Loucy (cell line): ENCODE measurements around the gene LDB3.

Experiments used
- EZH2phosphoT487 ChIP-seq: fragments of 200-600 bp; IDR thresholded peaks from 2 replicates; pipeline ENCODE4 v1.6.1; 2018; ENCODE audit warnings: antibody characterized with exemption, mild to moderate bottlenecking, moderate library complexity, borderline replicate concordance
- TF ChIP-seq, protein P1 (sequence below): fragments of 200-600 bp; sonication (generic); conservative IDR thresholded peaks from 2 replicates; pipeline ENCODE4 v1.5.1; 2014; ENCODE audit warnings: mild to moderate bottlenecking, antibody characterized with exemption, low read length

DNA sequence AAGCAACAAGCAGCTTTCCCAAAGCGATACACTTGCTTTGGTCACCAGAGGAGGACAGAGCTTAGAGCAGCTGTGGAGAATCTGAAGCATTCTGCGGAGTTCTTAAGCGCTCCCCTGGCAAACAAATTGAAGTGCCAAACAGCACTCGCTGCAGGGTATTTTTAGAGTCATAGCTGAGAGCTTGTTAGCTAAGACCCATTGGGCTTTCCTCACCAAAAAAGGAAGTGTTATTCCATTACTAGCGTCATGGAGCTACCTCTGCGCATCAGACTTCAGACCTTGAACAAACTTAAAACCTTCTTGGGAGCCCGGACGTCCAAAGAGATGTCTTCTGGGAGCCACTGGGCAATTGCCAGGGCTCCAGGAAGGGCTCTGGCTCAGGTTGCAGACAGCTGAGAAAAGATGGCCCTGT lies 65.0 kb downstream of the LDB3 start:
- TF ChIP-seq, protein P1, sequence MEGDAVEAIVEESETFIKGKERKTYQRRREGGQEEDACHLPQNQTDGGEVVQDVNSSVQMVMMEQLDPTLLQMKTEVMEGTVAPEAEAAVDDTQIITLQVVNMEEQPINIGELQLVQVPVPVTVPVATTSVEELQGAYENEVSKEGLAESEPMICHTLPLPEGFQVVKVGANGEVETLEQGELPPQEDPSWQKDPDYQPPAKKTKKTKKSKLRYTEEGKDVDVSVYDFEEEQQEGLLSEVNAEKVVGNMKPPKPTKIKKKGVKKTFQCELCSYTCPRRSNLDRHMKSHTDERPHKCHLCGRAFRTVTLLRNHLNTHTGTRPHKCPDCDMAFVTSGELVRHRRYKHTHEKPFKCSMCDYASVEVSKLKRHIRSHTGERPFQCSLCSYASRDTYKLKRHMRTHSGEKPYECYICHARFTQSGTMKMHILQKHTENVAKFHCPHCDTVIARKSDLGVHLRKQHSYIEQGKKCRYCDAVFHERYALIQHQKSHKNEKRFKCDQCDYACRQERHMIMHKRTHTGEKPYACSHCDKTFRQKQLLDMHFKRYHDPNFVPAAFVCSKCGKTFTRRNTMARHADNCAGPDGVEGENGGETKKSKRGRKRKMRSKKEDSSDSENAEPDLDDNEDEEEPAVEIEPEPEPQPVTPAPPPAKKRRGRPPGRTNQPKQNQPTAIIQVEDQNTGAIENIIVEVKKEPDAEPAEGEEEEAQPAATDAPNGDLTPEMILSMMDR: no peak
- no peak for TF ChIP-seq EZH2phosphoT487
